ENCODE measurements around the gene SPTY2D1.
"Not testable (repeated sequence)": the region's sequence is repeated elsewhere in the genome, so short reads cannot be mapped to it uniquely, and the experiment has no call there.

The SPTY2D1 gene

GRCh38 chr11:18669219-18669596 is 35.1 kb upstream of the SPTY2D1 start:
- H3K27ac ChIP-seq (replicated peaks), result no peak overlapping the region

GRCh38 chr11:18668131-18668530 is 34.0 kb upstream of the SPTY2D1 start:
- TF ChIP-seq POLR2AphosphoS5 (IDR thresholded peaks at IDR 0.05; ENCODE audit: low read depth), result no peak
- no peak for TF ChIP-seq REST (IDR thresholded peaks at IDR 0.05; ENCODE audit: insufficient replicate concordance, low read depth)
- TF ChIP-seq GABPA (IDR thresholded peaks at IDR 0.05; ENCODE audit: low read depth), result no peak
- TF ChIP-seq CTCF (IDR thresholded peaks at IDR 0.05; ENCODE audit: insufficient read depth, low read length), result no peak
- TF ChIP-seq SPI1 (IDR thresholded peaks at IDR 0.05; ENCODE audit: borderline replicate concordance, low read depth), result no peak

More at GRCh38 chr11:18669219-18669596, 35.1 kb upstream of the SPTY2D1 start:
- TF ChIP-seq SPI1 (IDR thresholded peaks at IDR 0.05; ENCODE audit: borderline replicate concordance, low read depth), result no peak
- TF ChIP-seq CTCF (IDR thresholded peaks at IDR 0.05; ENCODE audit: insufficient read depth, low read length), result no peak
- TF ChIP-seq REST (IDR thresholded peaks at IDR 0.05; ENCODE audit: insufficient replicate concordance, low read depth), result no peak
- no peak for TF ChIP-seq POLR2AphosphoS5 (IDR thresholded peaks at IDR 0.05; ENCODE audit: low read depth)
- no peak for TF ChIP-seq GABPA (IDR thresholded peaks at IDR 0.05; ENCODE audit: low read depth)
- no peaks in the 10 kb centered on the region for H3K27me3 ChIP-seq (ENCODE audit: insufficient read depth, poor library complexity, severe bottlenecking)
- no peak overlapping the region for H3K4me3 ChIP-seq (replicated peaks; ENCODE audit: insufficient read depth, low read length)
- DNase-seq (ENCODE audit: low read depth in 1 of 2, low spot score in 1 of 2), result no peak

GRCh38 chr11:18665353-18665872 is 31.3 kb upstream of the SPTY2D1 start:
- not testable (repeated sequence) for DNase-seq (ENCODE audit: low read depth in 1 of 2, low spot score in 1 of 2); H3K27me3 ChIP-seq (ENCODE audit: insufficient read depth, poor library complexity, severe bottlenecking); H3K27ac ChIP-seq (replicated peaks); H3K4me3 ChIP-seq (replicated peaks; ENCODE audit: insufficient read depth, low read length)

More at GRCh38 chr11:18668131-18668530, 34.0 kb upstream of the SPTY2D1 start:
- Histone ChIP-seq H3K27me3 (ENCODE audit: insufficient read depth, poor library complexity, severe bottlenecking) (no peaks in the 10 kb centered on the region), H3K27ac (replicated peaks) (no peak overlapping the region), H3K4me3 (replicated peaks; ENCODE audit: insufficient read depth, low read length) (no peak overlapping the region)
- no peak for DNase-seq (ENCODE audit: low read depth in 1 of 2, low spot score in 1 of 2)

- no peak for TF ChIP-seq GABPA (IDR thresholded peaks at IDR 0.05; ENCODE audit: low read depth)
- no peak for TF ChIP-seq CTCF (IDR thresholded peaks at IDR 0.05; ENCODE audit: insufficient read depth, low read length)
- TF ChIP-seq REST (IDR thresholded peaks at IDR 0.05; ENCODE audit: insufficient replicate concordance, low read depth), result no peak
- no peak for TF ChIP-seq POLR2AphosphoS5 (IDR thresholded peaks at IDR 0.05; ENCODE audit: low read depth)
- no peak overlapping the region for H3K4me3 ChIP-seq (replicated peaks; ENCODE audit: insufficient read depth, low read length)
- H3K27ac ChIP-seq (replicated peaks), result no peak overlapping the region
- no peaks in the 10 kb centered on the region for H3K27me3 ChIP-seq (ENCODE audit: insufficient read depth, poor library complexity, severe bottlenecking)
- DNase-seq (ENCODE audit: low read depth in 1 of 2, low spot score in 1 of 2), result no peak
These were observed 23.5 kb upstream of the SPTY2D1 start for GRCh38 chr11:18657673-18658072.

Measured in HL-60 (cell line).